ENCODE results near the gene ERMN.
A peak's percentile ranks its signal among the peaks of the same experiment; 100 is the strongest.

Gene ERMN

DNA sequence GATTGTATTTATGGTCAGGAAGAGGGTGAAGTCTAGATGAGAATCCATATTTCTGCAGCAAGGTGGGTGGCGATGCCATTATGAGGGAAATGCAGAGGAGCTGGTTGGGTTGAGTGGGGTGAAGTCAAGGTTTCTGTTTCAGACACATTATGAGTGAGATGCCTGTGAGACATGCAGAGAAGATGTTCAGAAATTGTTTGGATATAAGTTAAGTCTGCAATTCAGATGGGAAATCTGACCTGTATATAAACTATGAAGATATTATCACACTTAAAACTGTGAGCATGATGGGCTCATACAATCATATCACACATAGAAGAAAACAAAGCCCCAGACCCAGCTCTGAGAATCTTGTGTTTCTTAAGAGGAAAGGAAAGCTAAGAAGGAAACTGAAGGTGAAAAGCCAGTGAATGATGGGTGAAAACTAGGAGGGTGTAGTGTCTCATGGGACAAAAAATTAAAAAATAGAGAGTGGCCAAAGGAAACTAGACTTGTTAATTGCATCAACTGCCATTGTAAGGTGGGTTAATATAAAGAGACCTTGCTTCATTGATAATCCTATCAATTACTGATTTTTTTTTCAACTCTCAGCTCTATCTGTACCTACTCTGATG is 53.9 kb downstream of the ERMN start:
- H3K4me3 ChIP-seq (replicated peaks; ENCODE audit: insufficient read depth, low read length): no peak overlapping the region
- no peaks in the 10 kb centered on the region for H3K27me3 ChIP-seq (ENCODE audit: insufficient read depth, poor library complexity, severe bottlenecking)
- no peak overlapping the region for H3K27ac ChIP-seq (replicated peaks)
- DNase-seq (ENCODE audit: low read depth in 1 of 2, low spot score in 1 of 2): no peak
- TF ChIP-seq, protein P1, sequence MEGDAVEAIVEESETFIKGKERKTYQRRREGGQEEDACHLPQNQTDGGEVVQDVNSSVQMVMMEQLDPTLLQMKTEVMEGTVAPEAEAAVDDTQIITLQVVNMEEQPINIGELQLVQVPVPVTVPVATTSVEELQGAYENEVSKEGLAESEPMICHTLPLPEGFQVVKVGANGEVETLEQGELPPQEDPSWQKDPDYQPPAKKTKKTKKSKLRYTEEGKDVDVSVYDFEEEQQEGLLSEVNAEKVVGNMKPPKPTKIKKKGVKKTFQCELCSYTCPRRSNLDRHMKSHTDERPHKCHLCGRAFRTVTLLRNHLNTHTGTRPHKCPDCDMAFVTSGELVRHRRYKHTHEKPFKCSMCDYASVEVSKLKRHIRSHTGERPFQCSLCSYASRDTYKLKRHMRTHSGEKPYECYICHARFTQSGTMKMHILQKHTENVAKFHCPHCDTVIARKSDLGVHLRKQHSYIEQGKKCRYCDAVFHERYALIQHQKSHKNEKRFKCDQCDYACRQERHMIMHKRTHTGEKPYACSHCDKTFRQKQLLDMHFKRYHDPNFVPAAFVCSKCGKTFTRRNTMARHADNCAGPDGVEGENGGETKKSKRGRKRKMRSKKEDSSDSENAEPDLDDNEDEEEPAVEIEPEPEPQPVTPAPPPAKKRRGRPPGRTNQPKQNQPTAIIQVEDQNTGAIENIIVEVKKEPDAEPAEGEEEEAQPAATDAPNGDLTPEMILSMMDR (IDR thresholded peaks at IDR 0.05; ENCODE audit: insufficient read depth, low read length): no peak
- TF ChIP-seq, protein P2, sequence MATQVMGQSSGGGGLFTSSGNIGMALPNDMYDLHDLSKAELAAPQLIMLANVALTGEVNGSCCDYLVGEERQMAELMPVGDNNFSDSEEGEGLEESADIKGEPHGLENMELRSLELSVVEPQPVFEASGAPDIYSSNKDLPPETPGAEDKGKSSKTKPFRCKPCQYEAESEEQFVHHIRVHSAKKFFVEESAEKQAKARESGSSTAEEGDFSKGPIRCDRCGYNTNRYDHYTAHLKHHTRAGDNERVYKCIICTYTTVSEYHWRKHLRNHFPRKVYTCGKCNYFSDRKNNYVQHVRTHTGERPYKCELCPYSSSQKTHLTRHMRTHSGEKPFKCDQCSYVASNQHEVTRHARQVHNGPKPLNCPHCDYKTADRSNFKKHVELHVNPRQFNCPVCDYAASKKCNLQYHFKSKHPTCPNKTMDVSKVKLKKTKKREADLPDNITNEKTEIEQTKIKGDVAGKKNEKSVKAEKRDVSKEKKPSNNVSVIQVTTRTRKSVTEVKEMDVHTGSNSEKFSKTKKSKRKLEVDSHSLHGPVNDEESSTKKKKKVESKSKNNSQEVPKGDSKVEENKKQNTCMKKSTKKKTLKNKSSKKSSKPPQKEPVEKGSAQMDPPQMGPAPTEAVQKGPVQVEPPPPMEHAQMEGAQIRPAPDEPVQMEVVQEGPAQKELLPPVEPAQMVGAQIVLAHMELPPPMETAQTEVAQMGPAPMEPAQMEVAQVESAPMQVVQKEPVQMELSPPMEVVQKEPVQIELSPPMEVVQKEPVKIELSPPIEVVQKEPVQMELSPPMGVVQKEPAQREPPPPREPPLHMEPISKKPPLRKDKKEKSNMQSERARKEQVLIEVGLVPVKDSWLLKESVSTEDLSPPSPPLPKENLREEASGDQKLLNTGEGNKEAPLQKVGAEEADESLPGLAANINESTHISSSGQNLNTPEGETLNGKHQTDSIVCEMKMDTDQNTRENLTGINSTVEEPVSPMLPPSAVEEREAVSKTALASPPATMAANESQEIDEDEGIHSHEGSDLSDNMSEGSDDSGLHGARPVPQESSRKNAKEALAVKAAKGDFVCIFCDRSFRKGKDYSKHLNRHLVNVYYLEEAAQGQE (IDR thresholded peaks at IDR 0.05; ENCODE audit: insufficient replicate concordance, low read depth): no peak
- TF ChIP-seq SPI1 (IDR thresholded peaks at IDR 0.05; ENCODE audit: borderline replicate concordance, low read depth) (no peak), POLR2AphosphoS5 (IDR thresholded peaks at IDR 0.05; ENCODE audit: low read depth) (no peak), GABPA (IDR thresholded peaks at IDR 0.05; ENCODE audit: low read depth) (no peak)

DNA sequence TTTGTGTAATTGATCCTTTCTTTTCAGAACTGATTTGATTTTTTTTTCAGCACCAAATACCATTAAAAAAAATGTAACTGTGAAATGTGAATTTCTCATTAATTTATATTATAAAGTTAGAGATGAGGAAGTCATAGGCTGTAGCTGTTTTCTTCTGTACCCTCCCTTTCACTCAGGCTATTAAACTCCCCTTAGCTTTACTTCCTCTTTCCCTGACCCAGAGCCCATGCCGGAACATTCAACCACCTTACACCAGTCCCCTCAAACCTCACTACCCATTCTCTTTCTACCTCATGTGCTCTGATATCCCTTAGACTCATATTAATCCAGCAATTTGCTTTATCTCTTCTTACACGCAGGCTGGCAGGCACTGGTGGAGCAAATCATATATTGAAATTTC is 55.7 kb downstream of the ERMN start:
- peak; percentile 2 to 36 for DNase-seq (ENCODE audit: low read depth in 1 of 2, low spot score in 1 of 2)

DNA sequence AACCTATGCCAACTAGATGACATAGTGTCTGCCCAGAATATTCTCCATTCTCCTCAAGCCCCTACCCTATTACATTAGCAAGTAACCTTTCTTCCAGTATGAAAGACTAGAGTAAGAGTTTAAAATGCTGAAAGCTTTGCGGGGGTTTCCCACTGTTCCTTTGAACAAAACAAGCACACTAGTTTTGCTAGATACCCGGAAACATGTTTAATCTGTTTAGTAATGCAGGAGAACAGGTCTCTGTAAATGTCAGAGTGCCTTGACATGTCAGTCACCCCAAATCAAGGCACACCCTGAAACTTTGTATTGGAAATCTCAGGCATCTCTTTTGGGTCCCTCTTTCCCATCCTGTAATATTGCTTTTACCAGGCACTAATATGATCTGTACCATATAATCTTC is 56.6 kb downstream of the ERMN start:
- no peak overlapping the region for H3K4me3 ChIP-seq (replicated peaks; ENCODE audit: insufficient read depth, low read length)

More for the DNA sequence above, 55.7 kb downstream of the ERMN start:
- H3K27me3 ChIP-seq (ENCODE audit: insufficient read depth, poor library complexity, severe bottlenecking): no peaks in the 10 kb centered on the region
- peak; percentile 32; the same call in 1 of the 2 replicates for TF ChIP-seq SPI1 (IDR thresholded peaks at IDR 0.05; ENCODE audit: borderline replicate concordance, low read depth)
- no peak for TF ChIP-seq POLR2AphosphoS5 (IDR thresholded peaks at IDR 0.05; ENCODE audit: low read depth)
- TF ChIP-seq GABPA (IDR thresholded peaks at IDR 0.05; ENCODE audit: low read depth): no peak
- TF ChIP-seq, protein P2 (IDR thresholded peaks at IDR 0.05; ENCODE audit: insufficient replicate concordance, low read depth): no peak
- H3K27ac ChIP-seq (replicated peaks): no peak overlapping the region
- H3K4me3 ChIP-seq (replicated peaks; ENCODE audit: insufficient read depth, low read length): no peak overlapping the region

More for the DNA sequence above, 56.6 kb downstream of the ERMN start:
- DNase-seq (ENCODE audit: low read depth in 1 of 2, low spot score in 1 of 2): no peak
- no peak overlapping the region for H3K27ac ChIP-seq (replicated peaks)
- no peaks in the 10 kb centered on the region for H3K27me3 ChIP-seq (ENCODE audit: insufficient read depth, poor library complexity, severe bottlenecking)
- TF ChIP-seq, protein P1 (IDR thresholded peaks at IDR 0.05; ENCODE audit: insufficient read depth, low read length): no peak
- TF ChIP-seq, protein P2 (IDR thresholded peaks at IDR 0.05; ENCODE audit: insufficient replicate concordance, low read depth): no peak
- TF ChIP-seq POLR2AphosphoS5 (IDR thresholded peaks at IDR 0.05; ENCODE audit: low read depth) (no peak), GABPA (IDR thresholded peaks at IDR 0.05; ENCODE audit: low read depth) (no peak), SPI1 (IDR thresholded peaks at IDR 0.05; ENCODE audit: borderline replicate concordance, low read depth) (no peak)
